ENCODE data around the gene HOXB2. TPM values are rescaled to one million over a fixed set of nuclear protein-coding genes. Genes with fewer than 3 reads are reported as not detected.

Gene HOXB2
- total and polyA plus RNA-seq, 7 experiments from 2014 or later: 3.4 to 46.9 (median 23.1) TPM

DNA sequence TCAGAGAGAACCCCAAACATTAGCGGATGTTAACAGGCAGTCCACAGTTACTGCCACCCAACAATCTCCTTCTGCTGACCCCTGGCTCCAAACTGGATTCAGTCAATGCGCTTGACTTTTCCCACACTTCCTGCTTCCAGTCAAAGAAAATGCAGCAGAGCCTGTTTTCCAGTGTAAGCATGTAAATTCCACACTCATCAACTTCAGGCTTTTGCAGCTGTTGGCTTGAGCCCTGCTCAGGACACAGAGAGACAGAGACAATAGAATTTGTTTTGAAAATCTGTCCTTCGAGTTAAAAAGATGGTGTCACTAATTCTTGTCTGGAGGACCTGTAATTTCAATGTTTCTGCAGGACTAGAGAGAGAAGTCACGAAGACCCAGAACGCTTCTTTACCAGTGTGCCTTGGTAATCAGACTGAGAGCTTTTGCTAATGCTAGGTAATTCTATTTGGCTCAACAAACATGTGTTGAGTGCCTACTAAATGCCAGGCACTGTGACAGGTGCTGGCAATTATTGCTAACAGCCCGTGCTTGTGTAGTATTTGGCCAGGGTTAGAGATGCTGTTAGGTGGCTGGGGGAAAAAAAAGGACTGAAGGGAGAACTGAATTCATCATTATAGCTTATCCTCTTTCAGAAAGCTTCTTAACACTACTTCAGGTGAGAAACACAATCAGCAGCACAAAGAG is 46.6 kb downstream of the HOXB2 start:
- intact Hi-C loops (cut with micrococcal nuclease): no loop called here

GRCh38 chr17:48497103-48497502 is 47.8 kb downstream of the HOXB2 start:
- CTCF ChIA-PET: interaction anchor here (0.5 to 1.0 kb wide), 4 partner anchors 28 to 163 kb away, joined by 3 to 4 read pairs (median 4); no protein-coding TSS in a partner anchor
- Histone ChIP-seq H3K4me3 (ENCODE audit: low read length) (no peak overlapping the region), H3K4me1 (ENCODE audit: control insufficient read depth in 2 of 2, insufficient read depth in 2 of 2, low read length in 2 of 2) (peaks cover 6 to 7% of the 10 kb centered on the region in 2 donors), H3K9me3 (ENCODE audit: control insufficient read depth in 2 of 3, low read length in 3 of 3) (no peaks in the 10 kb centered on the region), H3K27ac (ENCODE audit: low read depth, low read length) (no peak overlapping the region), H3K27me3 (ENCODE audit: control insufficient read depth in 2 of 2, insufficient read depth in 2 of 2, low read length in 2 of 2) (no peaks in the 10 kb centered on the region), H3K36me3 (ENCODE audit: control insufficient read depth in 2 of 3, insufficient read depth in 3 of 3, low read length in 3 of 3) (no peaks in the 10 kb centered on the region)
- H3K36me3 Mint-ChIP-seq: no peaks in the 10 kb centered on the region
- H3K9me3 Mint-ChIP-seq: peaks cover 0 to 2% (median 0%) of the 10 kb centered on the region in 11 donors
- H3K27ac Mint-ChIP-seq: no peak overlapping the region
- ATAC-seq (no peak), DNase-seq (no peak)
- POLR2A ChIA-PET: no interaction called here
- intact Hi-C loops (cut with micrococcal nuclease): no loop called here
- H3K4me1 Mint-ChIP-seq: peaks cover 0 to 23% (median 0%) of the 10 kb centered on the region in 7 donors
- peaks cover 6 to 65% (median 15%) of the 10 kb centered on the region in 5 donors for H3K27me3 Mint-ChIP-seq
- no peak overlapping the region for H3K4me3 Mint-ChIP-seq

More for the DNA sequence above, 46.6 kb downstream of the HOXB2 start:
- no peaks in the 10 kb centered on the region for H3K36me3 Mint-ChIP-seq
- peaks cover 0 to 4% (median 0%) of the 10 kb centered on the region in 11 donors for H3K9me3 Mint-ChIP-seq
- H3K9me3 ChIP-seq (ENCODE audit: control insufficient read depth in 2 of 3, low read length in 3 of 3): no peaks in the 10 kb centered on the region
- ATAC-seq (no peak), DNase-seq (no peak)
- peaks cover 0 to 20% (median 0%) of the 10 kb centered on the region in 7 donors for H3K4me1 Mint-ChIP-seq
- H3K4me3 Mint-ChIP-seq: no peak overlapping the region
- ChIA-PET CTCF (no interaction called here), POLR2A (no interaction called here)
- H3K4me3 ChIP-seq (ENCODE audit: low read length): no peak overlapping the region
- no peak overlapping the region for H3K27ac Mint-ChIP-seq
- peaks cover 0 to under 1% of the 10 kb centered on the region in 2 donors for H3K4me1 ChIP-seq (ENCODE audit: control insufficient read depth in 2 of 2, insufficient read depth in 2 of 2, low read length in 2 of 2)
- no peak overlapping the region for H3K27ac ChIP-seq (ENCODE audit: low read depth, low read length)
- H3K27me3 ChIP-seq (ENCODE audit: control insufficient read depth in 2 of 2, insufficient read depth in 2 of 2, low read length in 2 of 2): no peaks in the 10 kb centered on the region
- peaks cover 12 to 75% (median 25%) of the 10 kb centered on the region in 5 donors for H3K27me3 Mint-ChIP-seq
- no peaks in the 10 kb centered on the region for H3K36me3 ChIP-seq (ENCODE audit: control insufficient read depth in 2 of 3, insufficient read depth in 3 of 3, low read length in 3 of 3)

DNA sequence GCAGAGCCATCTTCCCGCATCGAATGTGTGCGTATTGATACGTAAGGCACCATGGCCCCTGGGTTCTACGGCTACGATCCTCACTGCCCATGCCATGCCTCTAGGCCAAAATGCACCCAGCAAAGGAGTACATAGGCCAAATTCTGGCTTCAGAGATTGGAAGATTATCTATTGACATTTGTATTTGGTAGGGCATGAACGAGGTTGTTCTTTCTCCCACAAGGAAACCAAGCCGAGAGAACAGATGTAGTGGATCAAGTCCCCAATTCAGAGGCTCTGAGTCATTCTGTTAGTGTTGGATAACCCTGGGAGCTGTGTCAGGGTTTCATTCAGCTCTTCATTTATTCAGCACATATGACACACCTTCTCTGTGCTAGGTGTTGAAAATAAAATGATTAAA is 50.6 kb downstream of the HOXB2 start:
- Histone ChIP-seq H3K27me3 (ENCODE audit: control insufficient read depth in 2 of 2, insufficient read depth in 2 of 2, low read length in 2 of 2) (no peaks in the 10 kb centered on the region), H3K36me3 (ENCODE audit: control insufficient read depth in 2 of 3, insufficient read depth in 3 of 3, low read length in 3 of 3) (no peaks in the 10 kb centered on the region), H3K4me3 (ENCODE audit: low read length) (no peak overlapping the region), H3K9me3 (ENCODE audit: control insufficient read depth in 2 of 3, low read length in 3 of 3) (no peaks in the 10 kb centered on the region), H3K4me1 (ENCODE audit: control insufficient read depth in 2 of 2, insufficient read depth in 2 of 2, low read length in 2 of 2) (peaks cover 6 to 7% of the 10 kb centered on the region in 2 donors), H3K27ac (ENCODE audit: low read depth, low read length) (no peak overlapping the region)
- ChIA-PET CTCF (interaction anchor here (1.1 to 1.7 kb wide), 3 partner anchors 93 to 143 kb away, joined by 3 to 6 read pairs (median 3); no protein-coding TSS in a partner anchor), POLR2A (interaction anchor here (2.4 kb wide), 1 partner anchor 49 kb away, joined by 12 read pairs; no protein-coding TSS in a partner anchor)
- no peak for ATAC-seq
- Mint-ChIP-seq H3K27me3 (peaks cover 6 to 41% (median 16%) of the 10 kb centered on the region in 5 donors), H3K27ac (peak overlapping the region in 1 of 9 donors; percentile 4), H3K4me3 (peak overlapping the region in 2 of 10 donors; percentile 22 to 44), H3K4me1 (peaks cover 0 to 49% (median 4%) of the 10 kb centered on the region in 7 donors), H3K36me3 (no peaks in the 10 kb centered on the region), H3K9me3 (no peaks in the 10 kb centered on the region)
- intact Hi-C loops (cut with micrococcal nuclease): loop anchor here in 1 of 2 donors (5.0 kb wide), 1 partner anchor 48 kb away; no protein-coding TSS in a partner anchor
- DNase-seq: no peak

Other genes starting within 250 kb of the HOXB2 start
- 100 to 1,000 TPM in 4 of 5 experiments, 10 to 100 TPM in 1; 99.3 to 117 (median 109) TPM for gene SKAP1, start 114.9 kb downstream of the HOXB2 start, total RNA-seq
- gene SKAP1, start 114.9 kb downstream of the HOXB2 start, polyA plus RNA-seq: 100 to 1,000 TPM; 254 to 289 TPM
- gene HOXB1, start 14.1 kb downstream of the HOXB2 start, total RNA-seq: not detected
- not detected for gene HOXB1, start 14.1 kb downstream of the HOXB2 start, polyA plus RNA-seq
- 1 to 10 TPM in 4 of 5 experiments, under 1 TPM in 1; 0.34 to 7.9 (median 2.4) TPM for gene HOXB4, start 33.2 kb upstream of the HOXB2 start, total RNA-seq
- gene HOXB4, start 33.2 kb upstream of the HOXB2 start, polyA plus RNA-seq: not detected
- gene HOXB3, start 45.1 kb upstream of the HOXB2 start, total RNA-seq: 10 to 100 TPM in 1 of 5 experiments, 1 to 10 TPM in 3, under 1 TPM in 1; 0.48 to 14.6 (median 7.1) TPM
- under 1 TPM in 1 of 2 donors, not detected in 1; 0.11 TPM for gene HOXB3, start 45.1 kb upstream of the HOXB2 start, polyA plus RNA-seq
- gene HOXB5, start 48.7 kb upstream of the HOXB2 start, total RNA-seq: not detected
- gene HOXB5, start 48.7 kb upstream of the HOXB2 start, polyA plus RNA-seq: not detected
- under 1 TPM in 1 of 5 experiments, not detected in 4; 0.34 TPM for gene HOXB6, start 59.9 kb upstream of the HOXB2 start, total RNA-seq
- not detected for gene HOXB6, start 59.9 kb upstream of the HOXB2 start, polyA plus RNA-seq
- under 1 TPM in 1 of 5 experiments, not detected in 4; 0.31 TPM for gene HOXB7, start 65.9 kb upstream of the HOXB2 start, total RNA-seq
- gene HOXB7, start 65.9 kb upstream of the HOXB2 start, polyA plus RNA-seq: not detected
- not detected for gene HOXB8, start 70.2 kb upstream of the HOXB2 start, total RNA-seq
- not detected for gene HOXB8, start 70.2 kb upstream of the HOXB2 start, polyA plus RNA-seq
- under 1 TPM in 3 of 5 experiments, not detected in 2; 0.12 to 0.24 (median 0.16) TPM for gene HOXB9, start 81.2 kb upstream of the HOXB2 start, total RNA-seq
- gene HOXB9, start 81.2 kb upstream of the HOXB2 start, polyA plus RNA-seq: not detected
- not detected for gene PRAC1, start 177.4 kb upstream of the HOXB2 start, total RNA-seq
- gene PRAC1, start 177.4 kb upstream of the HOXB2 start, polyA plus RNA-seq: not detected
- not detected for gene PRAC2, start 178.1 kb upstream of the HOXB2 start, total RNA-seq
- not detected for gene PRAC2, start 178.1 kb upstream of the HOXB2 start, polyA plus RNA-seq
- gene HOXB13, start 183.6 kb upstream of the HOXB2 start, total RNA-seq: not detected
- not detected for gene HOXB13, start 183.6 kb upstream of the HOXB2 start, polyA plus RNA-seq